ENCODE data around the gene KIF4B. TPM values are rescaled to one million over a fixed set of nuclear protein-coding genes. Genes with fewer than 3 reads are reported as not detected.
"Not testable (repeated sequence)": the region's sequence is repeated elsewhere in the genome, so short reads cannot be mapped to it uniquely, and the experiment has no call there.

Gene KIF4B
- total RNA-seq, 1 donor from 2014 or later, result under 0.01 TPM

DNA sequence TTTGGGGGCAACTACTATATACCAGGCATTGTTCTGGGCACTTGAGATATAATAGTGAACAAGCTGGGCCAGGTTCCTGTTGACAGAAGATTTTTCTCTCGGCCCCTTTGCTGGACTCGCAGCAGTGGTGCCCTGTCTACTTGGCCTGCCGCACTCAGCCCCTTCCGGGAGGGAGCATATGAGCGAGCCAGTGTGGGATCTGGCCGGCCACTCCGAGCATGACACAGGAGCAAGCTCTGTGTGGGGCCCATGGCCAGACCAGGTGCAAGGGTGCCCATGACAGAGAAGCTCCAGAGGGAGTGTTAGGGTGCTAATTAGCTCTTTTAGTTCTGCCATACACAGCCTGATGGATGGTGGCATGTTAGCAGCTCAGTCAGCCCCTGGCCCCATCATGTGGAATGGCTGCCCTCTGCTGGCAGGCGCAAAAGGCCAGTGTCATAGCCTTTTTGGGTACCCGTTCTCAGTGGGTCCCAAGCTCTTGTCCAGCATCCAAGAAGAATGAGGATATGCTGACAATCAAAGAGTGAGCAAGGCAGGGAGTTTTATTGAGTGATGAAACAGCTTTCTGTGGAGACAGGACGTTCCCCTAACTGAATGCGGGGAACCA, 9.3 kb upstream of the KIF4B start:
- Histone ChIP-seq H3K36me3 (ENCODE audit: control insufficient read depth in 3 of 3, insufficient read depth in 3 of 3, low read length in 3 of 3) (no peaks in the 10 kb centered on the region), H3K9ac (ENCODE audit: low read depth in 1 of 3, low read length in 3 of 3) (no peak overlapping the region), H3K27me3 (ENCODE audit: control insufficient read depth in 3 of 3, insufficient read depth in 3 of 3, low read length in 3 of 3) (no peaks in the 10 kb centered on the region), H3K4me1 (ENCODE audit: control insufficient read depth in 3 of 3, insufficient read depth in 3 of 3, low read length in 3 of 3) (no peaks in the 10 kb centered on the region), H3K27ac (ENCODE audit: low read depth, low read length) (no peak overlapping the region), H3K4me3 (ENCODE audit: low read length in 3 of 3) (no peak overlapping the region), H3K9me3 (ENCODE audit: control insufficient read depth in 3 of 3, low read length in 3 of 3) (no peaks in the 10 kb centered on the region)

DNA sequence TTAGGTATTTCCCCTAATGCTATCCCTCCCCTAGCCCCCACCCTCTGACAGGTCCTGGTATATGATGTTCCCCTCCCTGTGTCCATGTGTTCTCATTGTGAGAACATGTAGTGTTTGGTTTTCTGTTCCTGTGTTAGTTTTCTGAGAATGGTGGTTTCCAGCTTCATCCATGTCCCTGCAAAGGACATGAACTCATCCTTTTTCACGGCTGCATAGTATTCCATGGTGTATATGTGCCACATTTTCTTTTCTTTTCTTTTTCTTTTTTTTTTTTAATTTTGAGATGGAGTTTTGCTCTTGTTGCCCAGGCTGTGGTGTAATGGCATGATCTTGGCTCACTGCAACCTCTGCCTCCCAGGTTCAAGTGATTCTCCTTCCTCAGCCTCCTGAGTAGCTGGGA, 7.3 kb upstream of the KIF4B start:
- H3K27ac ChIP-seq (ENCODE audit: low read depth, low read length); H3K36me3 ChIP-seq (ENCODE audit: control insufficient read depth in 3 of 3, insufficient read depth in 3 of 3, low read length in 3 of 3); H3K9ac ChIP-seq (ENCODE audit: low read depth in 1 of 3, low read length in 3 of 3); H3K4me1 ChIP-seq (ENCODE audit: control insufficient read depth in 3 of 3, insufficient read depth in 3 of 3, low read length in 3 of 3); H3K27me3 ChIP-seq (ENCODE audit: control insufficient read depth in 3 of 3, insufficient read depth in 3 of 3, low read length in 3 of 3); H3K9me3 ChIP-seq (ENCODE audit: control insufficient read depth in 3 of 3, low read length in 3 of 3); H3K4me3 ChIP-seq (ENCODE audit: low read length in 3 of 3): not testable (repeated sequence)

DNA sequence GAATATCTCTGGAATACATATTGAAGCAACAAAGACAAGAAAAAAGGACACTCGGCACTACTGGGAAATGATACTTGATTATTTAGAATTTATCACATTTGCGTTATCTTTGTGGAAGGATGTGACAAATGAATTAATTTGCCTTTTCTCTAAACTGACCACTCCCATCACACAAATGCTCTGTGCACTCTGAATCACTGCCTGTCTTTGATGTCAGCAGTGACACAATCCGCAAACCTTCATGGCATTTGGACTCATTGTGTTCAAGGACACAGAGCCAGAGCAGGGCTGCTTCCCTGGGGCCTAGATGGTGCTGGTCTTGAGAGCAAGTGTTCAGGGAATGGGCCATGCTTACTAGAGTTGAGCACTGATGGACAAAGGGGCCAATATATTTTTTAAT, 4.9 kb upstream of the KIF4B start:
- Histone ChIP-seq H3K36me3 (ENCODE audit: control insufficient read depth in 3 of 3, insufficient read depth in 3 of 3, low read length in 3 of 3) (no peaks in the 10 kb centered on the region), H3K9ac (ENCODE audit: low read depth in 1 of 3, low read length in 3 of 3) (no peak overlapping the region), H3K4me3 (ENCODE audit: low read length in 3 of 3) (no peak overlapping the region)

DNA sequence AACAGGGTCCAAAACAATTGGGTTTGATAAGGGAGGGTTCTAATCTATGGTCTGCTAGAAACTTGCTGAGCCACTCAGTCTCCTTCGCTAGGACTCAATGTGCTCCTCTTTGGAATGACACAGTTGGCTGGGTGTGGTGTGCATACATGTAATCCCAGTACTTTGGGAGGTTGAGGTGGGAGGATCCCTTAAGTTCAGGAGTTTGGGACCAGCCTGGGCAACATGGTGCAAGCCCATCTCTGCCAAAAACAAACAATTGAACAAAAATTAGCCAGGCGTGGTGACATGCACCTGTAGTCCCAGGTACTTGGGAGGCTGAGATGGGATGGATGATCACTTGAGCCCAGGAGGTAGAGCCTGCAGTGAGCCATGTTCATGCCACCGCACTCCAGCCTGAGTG, 2.7 kb upstream of the KIF4B start:
- Histone ChIP-seq H3K4me1 (ENCODE audit: control insufficient read depth in 3 of 3, insufficient read depth in 3 of 3, low read length in 3 of 3) (no peaks in the 10 kb centered on the region), H3K9me3 (ENCODE audit: control insufficient read depth in 3 of 3, low read length in 3 of 3) (no peaks in the 10 kb centered on the region), H3K9ac (ENCODE audit: low read depth in 1 of 3, low read length in 3 of 3) (no peak overlapping the region), H3K36me3 (ENCODE audit: control insufficient read depth in 3 of 3, insufficient read depth in 3 of 3, low read length in 3 of 3) (no peaks in the 10 kb centered on the region), H3K27me3 (ENCODE audit: control insufficient read depth in 3 of 3, insufficient read depth in 3 of 3, low read length in 3 of 3) (no peaks in the 10 kb centered on the region), H3K27ac (ENCODE audit: low read depth, low read length) (no peak overlapping the region), H3K4me3 (ENCODE audit: low read length in 3 of 3) (no peak overlapping the region)

More for the DNA sequence above, 4.9 kb upstream of the KIF4B start:
- Histone ChIP-seq H3K27ac (ENCODE audit: low read depth, low read length) (no peak overlapping the region), H3K4me1 (ENCODE audit: control insufficient read depth in 3 of 3, insufficient read depth in 3 of 3, low read length in 3 of 3) (no peaks in the 10 kb centered on the region), H3K9me3 (ENCODE audit: control insufficient read depth in 3 of 3, low read length in 3 of 3) (no peaks in the 10 kb centered on the region), H3K27me3 (ENCODE audit: control insufficient read depth in 3 of 3, insufficient read depth in 3 of 3, low read length in 3 of 3) (no peaks in the 10 kb centered on the region)

DNA sequence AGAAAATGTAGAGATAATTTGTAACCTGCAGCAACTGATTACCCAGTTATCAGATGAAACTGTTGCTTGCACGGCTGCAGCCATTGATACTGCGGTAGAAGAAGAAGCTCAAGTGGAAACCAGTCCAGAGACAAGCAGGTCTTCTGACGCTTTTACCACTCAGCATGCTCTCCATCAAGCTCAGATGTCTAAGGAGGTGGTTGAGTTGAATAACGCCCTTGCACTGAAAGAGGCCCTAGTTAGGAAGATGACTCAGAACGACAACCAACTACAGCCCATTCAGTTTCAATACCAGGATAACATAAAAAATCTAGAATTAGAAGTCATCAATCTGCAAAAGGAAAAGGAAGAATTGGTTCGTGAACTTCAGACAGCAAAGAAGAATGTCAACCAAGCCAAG, 1.7 kb downstream of the KIF4B start:
- H3K9ac ChIP-seq (ENCODE audit: low read depth in 1 of 3, low read length in 3 of 3), result no peak overlapping the region
- no peaks in the 10 kb centered on the region for H3K4me1 ChIP-seq (ENCODE audit: control insufficient read depth in 3 of 3, insufficient read depth in 3 of 3, low read length in 3 of 3)
- no peak overlapping the region for H3K4me3 ChIP-seq (ENCODE audit: low read length in 3 of 3)
- no peak overlapping the region for H3K27ac ChIP-seq (ENCODE audit: low read depth, low read length)
- no peaks in the 10 kb centered on the region for H3K27me3 ChIP-seq (ENCODE audit: control insufficient read depth in 3 of 3, insufficient read depth in 3 of 3, low read length in 3 of 3)
- H3K9me3 ChIP-seq (ENCODE audit: control insufficient read depth in 3 of 3, low read length in 3 of 3), result no peaks in the 10 kb centered on the region
- no peaks in the 10 kb centered on the region for H3K36me3 ChIP-seq (ENCODE audit: control insufficient read depth in 3 of 3, insufficient read depth in 3 of 3, low read length in 3 of 3)

DNA sequence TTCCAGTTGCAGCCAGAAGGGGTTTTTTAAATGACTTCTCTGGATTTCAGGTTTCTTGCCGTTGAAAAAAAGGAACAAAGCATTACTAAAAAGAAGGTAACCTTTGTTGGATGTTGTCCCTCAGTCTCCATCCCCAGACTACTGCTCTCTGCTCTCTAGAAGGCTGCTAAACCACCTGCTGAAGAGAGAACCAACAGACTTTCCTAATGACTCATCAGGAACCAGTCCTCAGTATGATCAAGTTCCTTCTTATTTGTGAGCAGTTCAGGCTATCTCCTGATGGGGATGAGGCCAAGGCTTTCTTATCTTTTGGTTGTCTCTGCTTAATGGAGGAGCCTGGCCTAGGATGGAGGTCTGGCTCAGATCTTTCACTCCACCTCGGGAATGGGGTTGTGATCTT, 4.1 kb downstream of the KIF4B start:
- Histone ChIP-seq H3K9ac (ENCODE audit: low read depth in 1 of 3, low read length in 3 of 3) (no peak overlapping the region), H3K27me3 (ENCODE audit: control insufficient read depth in 3 of 3, insufficient read depth in 3 of 3, low read length in 3 of 3) (no peaks in the 10 kb centered on the region), H3K4me3 (ENCODE audit: low read length in 3 of 3) (no peak overlapping the region), H3K27ac (ENCODE audit: low read depth, low read length) (no peak overlapping the region), H3K36me3 (ENCODE audit: control insufficient read depth in 3 of 3, insufficient read depth in 3 of 3, low read length in 3 of 3) (no peaks in the 10 kb centered on the region), H3K9me3 (ENCODE audit: control insufficient read depth in 3 of 3, low read length in 3 of 3) (no peaks in the 10 kb centered on the region), H3K4me1 (ENCODE audit: control insufficient read depth in 3 of 3, insufficient read depth in 3 of 3, low read length in 3 of 3) (no peaks in the 10 kb centered on the region)

DNA sequence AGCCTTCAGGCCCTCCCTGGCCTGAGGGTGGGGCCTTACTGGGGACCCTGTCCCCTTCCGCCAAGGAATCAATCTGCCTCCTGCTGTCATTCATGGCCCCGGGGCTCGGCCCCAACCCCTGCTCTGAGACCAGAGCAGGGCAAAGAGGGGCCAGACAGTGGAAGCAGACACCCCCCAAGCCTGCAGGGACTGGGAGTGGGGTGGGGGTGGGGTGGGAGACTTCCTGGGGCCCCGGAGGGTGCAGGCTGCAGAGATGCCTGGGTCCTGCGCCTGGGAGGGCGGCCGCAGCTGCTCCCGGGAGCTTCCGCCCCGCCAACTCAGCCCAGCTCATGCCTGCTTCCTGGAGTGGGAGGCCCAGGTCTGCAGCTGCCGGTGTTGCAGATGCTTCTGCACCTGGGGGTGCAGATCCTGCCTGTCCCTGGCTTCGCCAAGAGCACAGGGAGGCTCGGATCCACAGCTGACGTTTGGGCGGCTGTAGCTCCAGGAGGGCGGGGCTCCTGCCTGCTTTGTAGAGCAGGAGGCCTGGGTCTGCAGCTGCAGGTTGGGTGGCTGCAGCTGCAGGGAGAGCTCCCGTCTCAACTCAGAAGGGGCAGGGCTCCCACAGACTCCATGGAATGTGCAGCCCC, 6.2 kb downstream of the KIF4B start:
- Histone ChIP-seq H3K4me1 (ENCODE audit: control insufficient read depth in 3 of 3, insufficient read depth in 3 of 3, low read length in 3 of 3) (no peaks in the 10 kb centered on the region), H3K27me3 (ENCODE audit: control insufficient read depth in 3 of 3, insufficient read depth in 3 of 3, low read length in 3 of 3) (no peaks in the 10 kb centered on the region), H3K9ac (ENCODE audit: low read depth in 1 of 3, low read length in 3 of 3) (no peak overlapping the region)

DNA sequence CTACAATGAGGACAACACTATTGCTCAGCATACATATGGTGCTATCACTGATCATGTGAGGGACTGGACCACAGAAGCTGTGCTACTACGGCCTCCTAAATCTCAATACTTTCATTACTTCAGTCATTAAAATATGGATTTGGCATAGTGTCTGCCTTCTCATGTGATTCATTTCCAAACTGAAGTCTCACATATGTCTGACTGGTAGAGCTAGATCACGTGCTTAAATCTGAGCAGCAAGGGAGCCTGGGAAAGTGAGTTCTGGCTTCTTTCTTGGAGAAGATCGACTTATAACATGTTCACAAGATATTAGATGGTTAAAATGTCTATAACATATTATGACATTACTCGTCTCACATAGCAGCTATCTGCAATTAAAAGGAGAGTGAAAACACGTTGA, 8.3 kb downstream of the KIF4B start:
- Histone ChIP-seq H3K27me3 (ENCODE audit: control insufficient read depth in 3 of 3, insufficient read depth in 3 of 3, low read length in 3 of 3) (peaks cover 0 to 4% (median 0%) of the 10 kb centered on the region in 3 donors), H3K36me3 (ENCODE audit: control insufficient read depth in 3 of 3, insufficient read depth in 3 of 3, low read length in 3 of 3) (no peaks in the 10 kb centered on the region), H3K27ac (ENCODE audit: low read depth, low read length) (no peak overlapping the region), H3K4me1 (ENCODE audit: control insufficient read depth in 3 of 3, insufficient read depth in 3 of 3, low read length in 3 of 3) (no peaks in the 10 kb centered on the region), H3K4me3 (ENCODE audit: low read length in 3 of 3) (no peak overlapping the region), H3K9ac (ENCODE audit: low read depth in 1 of 3, low read length in 3 of 3) (no peak overlapping the region), H3K9me3 (ENCODE audit: control insufficient read depth in 3 of 3, low read length in 3 of 3) (no peaks in the 10 kb centered on the region)

More for the DNA sequence above, 6.2 kb downstream of the KIF4B start:
- no peak overlapping the region for H3K4me3 ChIP-seq (ENCODE audit: low read length in 3 of 3)
- no peaks in the 10 kb centered on the region for H3K9me3 ChIP-seq (ENCODE audit: control insufficient read depth in 3 of 3, low read length in 3 of 3)
- H3K36me3 ChIP-seq (ENCODE audit: control insufficient read depth in 3 of 3, insufficient read depth in 3 of 3, low read length in 3 of 3), result no peaks in the 10 kb centered on the region
- no peak overlapping the region for H3K27ac ChIP-seq (ENCODE audit: low read depth, low read length)

DNA sequence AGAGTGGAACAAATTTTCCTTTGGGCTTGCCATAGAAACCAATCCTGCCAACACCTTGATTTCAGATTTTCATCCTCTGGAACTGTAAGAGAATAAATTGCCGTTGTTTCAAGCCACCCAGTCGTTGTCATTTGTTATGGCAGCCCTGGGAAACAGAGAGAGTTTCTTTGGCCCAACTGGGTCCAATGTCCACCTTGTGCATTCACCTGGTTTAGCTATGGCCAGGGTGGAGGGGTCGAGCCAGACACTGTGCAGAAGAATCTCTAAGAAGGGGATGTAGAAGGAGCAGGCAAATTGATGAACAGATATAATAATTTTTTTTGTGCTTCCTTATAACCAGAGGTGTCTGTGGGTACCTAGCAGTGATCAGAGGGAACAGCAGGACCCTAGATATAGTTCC, 9.8 kb downstream of the KIF4B start:
- no peaks in the 10 kb centered on the region for H3K4me1 ChIP-seq (ENCODE audit: control insufficient read depth in 3 of 3, insufficient read depth in 3 of 3, low read length in 3 of 3)
- no peak overlapping the region for H3K4me3 ChIP-seq (ENCODE audit: low read length in 3 of 3)
- H3K36me3 ChIP-seq (ENCODE audit: control insufficient read depth in 3 of 3, insufficient read depth in 3 of 3, low read length in 3 of 3), result no peaks in the 10 kb centered on the region
- peaks cover 0 to 4% (median 0%) of the 10 kb centered on the region in 3 donors for H3K27me3 ChIP-seq (ENCODE audit: control insufficient read depth in 3 of 3, insufficient read depth in 3 of 3, low read length in 3 of 3)
- H3K9me3 ChIP-seq (ENCODE audit: control insufficient read depth in 3 of 3, low read length in 3 of 3), result peaks cover 0 to 3% (median 0%) of the 10 kb centered on the region in 3 donors
- H3K27ac ChIP-seq (ENCODE audit: low read depth, low read length), result no peak overlapping the region
- H3K9ac ChIP-seq (ENCODE audit: low read depth in 1 of 3, low read length in 3 of 3), result no peak overlapping the region

DNA sequence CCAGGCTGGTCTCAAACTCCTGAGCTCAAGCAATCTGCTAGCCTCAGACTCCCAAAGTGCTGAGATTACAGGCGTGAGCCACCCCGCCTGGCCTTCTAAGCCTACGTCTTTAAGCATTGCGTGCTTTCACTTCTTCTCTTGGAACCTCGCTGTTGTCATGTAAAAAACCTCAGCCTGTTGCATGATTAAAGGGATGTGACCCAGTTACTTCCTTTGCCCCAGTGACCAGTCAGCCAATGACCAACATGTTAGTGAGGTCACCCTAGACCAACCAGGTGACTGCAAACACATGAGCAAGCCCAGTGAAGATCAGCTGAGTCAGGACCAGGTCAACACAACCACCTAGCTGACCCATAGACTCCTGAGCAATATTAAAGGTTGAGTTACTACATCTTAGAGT, 10.5 kb downstream of the KIF4B start:
- no peaks in the 10 kb centered on the region for H3K4me1 ChIP-seq (ENCODE audit: control insufficient read depth in 3 of 3, insufficient read depth in 3 of 3, low read length in 3 of 3)
- H3K4me3 ChIP-seq (ENCODE audit: low read length in 3 of 3), result no peak overlapping the region
- no peaks in the 10 kb centered on the region for H3K36me3 ChIP-seq (ENCODE audit: control insufficient read depth in 3 of 3, insufficient read depth in 3 of 3, low read length in 3 of 3)
- H3K27ac ChIP-seq (ENCODE audit: low read depth, low read length), result no peak overlapping the region
- peaks cover 0 to 4% (median 0%) of the 10 kb centered on the region in 3 donors for H3K27me3 ChIP-seq (ENCODE audit: control insufficient read depth in 3 of 3, insufficient read depth in 3 of 3, low read length in 3 of 3)
- no peak overlapping the region for H3K9ac ChIP-seq (ENCODE audit: low read depth in 1 of 3, low read length in 3 of 3)
- peaks cover 0 to 3% (median 0%) of the 10 kb centered on the region in 3 donors for H3K9me3 ChIP-seq (ENCODE audit: control insufficient read depth in 3 of 3, low read length in 3 of 3)

All from skeletal muscle tissue (tissue), 4 donors.